HG03442 (cell line): Measurements from ENCODE around the gene DLGAP1.
"Not testable (repeated sequence)": the region's sequence is repeated elsewhere in the genome, so short reads cannot be mapped to it uniquely, and the experiment has no call there.

Experiments used
- ATAC-seq: cut with Tn5 transposase; IDR thresholded peaks from one replicate; pipeline ENCODE4 v1.9.1; 2021; ENCODE audit warnings: mild to moderate bottlenecking, moderate library complexity; ENCODE audit not compliant: unreplicated experiment

Gene DLGAP1

DNA sequence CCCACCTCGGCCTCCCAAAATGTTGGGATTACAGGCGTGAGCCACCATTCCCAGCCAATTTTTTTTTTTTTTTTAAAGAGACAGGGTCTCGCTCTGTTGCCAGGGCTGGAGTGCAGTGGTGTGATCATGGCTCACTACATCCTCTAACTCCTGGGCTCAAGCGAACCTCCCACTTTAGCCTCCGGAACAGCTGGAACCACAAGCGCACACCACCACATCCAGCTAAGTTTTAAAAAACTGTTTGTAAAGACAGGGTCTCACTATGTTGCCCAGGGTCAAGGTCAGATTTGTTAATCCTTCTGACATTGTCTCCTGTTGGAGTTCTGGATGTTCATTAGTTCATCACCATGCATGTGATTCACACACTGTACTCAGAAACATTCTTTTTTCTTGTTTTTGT lies 855.2 kb downstream of the DLGAP1 start:
- ATAC-seq: no peak

DNA sequence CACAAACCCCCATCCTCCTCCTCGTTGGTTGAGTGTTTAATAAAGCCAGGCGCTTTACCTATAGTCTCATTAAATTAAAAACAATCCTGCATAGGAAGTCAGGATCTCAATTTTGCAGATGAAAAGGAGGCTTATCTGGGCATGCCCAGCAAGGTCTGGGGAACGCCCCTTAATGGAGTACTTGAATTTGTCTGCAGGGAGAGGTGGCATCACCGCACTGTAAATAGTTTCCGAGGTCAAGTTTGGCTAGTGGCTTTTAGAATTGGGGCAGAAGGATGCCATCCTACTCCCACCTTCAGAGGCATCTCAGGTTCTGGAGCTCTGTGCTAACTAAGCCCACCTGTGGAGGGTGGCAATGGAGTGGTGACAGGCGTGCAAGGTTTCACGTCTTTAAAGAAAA lies 855.9 kb downstream of the DLGAP1 start:
- ATAC-seq: no peak

DNA sequence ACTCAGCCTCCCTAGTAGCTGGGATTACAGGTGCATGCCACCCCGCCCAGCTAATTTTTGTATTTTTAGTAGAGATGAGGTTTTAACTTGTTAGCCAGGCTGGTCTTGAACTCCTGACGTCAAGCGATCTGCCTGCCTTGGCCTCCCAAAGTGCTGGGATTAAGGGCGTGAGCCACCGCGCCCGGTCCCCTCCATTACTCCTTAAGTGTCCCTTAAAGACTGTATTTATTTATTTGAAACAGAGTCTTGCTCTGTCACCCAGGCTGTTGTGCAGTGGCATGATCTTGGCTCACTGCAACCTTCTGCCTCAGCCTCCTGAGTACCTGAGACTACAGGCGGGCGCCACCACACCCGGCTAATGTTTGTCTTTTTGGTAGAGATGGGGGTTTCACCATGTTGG lies 856.5 kb downstream of the DLGAP1 start:
- ATAC-seq: no peak

DNA sequence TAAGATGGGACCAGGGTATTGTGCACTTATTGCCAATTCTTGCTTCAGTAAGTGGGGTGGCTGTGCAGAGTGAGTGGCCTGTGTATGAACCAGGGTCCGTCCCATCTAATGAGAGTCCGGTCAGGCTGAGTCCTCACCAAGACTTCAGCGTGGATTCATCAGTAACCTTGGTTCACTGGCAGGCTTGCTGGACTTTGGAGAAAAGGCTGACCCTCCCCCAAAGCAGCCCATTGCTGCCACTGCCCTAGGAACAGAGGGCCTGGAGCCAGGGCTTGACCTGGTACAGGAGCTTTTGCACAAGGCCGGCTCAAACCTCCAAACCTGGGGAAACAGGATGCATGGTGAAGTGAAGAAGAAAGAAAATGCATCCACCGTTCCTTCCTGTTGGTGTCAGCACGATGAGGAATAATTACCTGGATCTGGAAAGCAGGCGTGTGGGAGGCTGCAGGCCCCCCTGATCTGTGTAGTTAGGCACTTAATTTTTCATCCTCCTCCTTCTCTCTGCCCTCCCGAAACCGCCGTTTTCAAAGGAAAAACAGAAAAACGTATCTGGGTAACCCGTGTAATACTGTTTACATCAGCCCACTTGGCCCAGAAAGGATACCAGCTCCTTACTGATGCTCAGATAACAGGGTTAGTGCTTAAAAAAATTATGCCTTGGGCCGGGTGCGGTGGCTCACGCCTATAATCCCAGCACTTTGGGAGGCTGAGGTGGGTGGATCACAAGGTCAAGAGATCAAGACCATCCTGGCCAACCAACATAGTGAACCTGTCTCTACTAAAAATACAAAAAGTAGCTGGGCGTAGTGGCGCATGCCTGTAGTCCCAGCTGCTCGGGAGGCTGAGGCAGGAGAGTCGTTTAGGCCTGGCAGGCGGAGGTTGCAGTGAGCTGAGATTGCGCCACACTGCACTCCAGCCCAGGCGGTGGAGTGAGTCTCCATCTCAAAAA lies 857.4 kb downstream of the DLGAP1 start:
- ATAC-seq: no peak

DNA sequence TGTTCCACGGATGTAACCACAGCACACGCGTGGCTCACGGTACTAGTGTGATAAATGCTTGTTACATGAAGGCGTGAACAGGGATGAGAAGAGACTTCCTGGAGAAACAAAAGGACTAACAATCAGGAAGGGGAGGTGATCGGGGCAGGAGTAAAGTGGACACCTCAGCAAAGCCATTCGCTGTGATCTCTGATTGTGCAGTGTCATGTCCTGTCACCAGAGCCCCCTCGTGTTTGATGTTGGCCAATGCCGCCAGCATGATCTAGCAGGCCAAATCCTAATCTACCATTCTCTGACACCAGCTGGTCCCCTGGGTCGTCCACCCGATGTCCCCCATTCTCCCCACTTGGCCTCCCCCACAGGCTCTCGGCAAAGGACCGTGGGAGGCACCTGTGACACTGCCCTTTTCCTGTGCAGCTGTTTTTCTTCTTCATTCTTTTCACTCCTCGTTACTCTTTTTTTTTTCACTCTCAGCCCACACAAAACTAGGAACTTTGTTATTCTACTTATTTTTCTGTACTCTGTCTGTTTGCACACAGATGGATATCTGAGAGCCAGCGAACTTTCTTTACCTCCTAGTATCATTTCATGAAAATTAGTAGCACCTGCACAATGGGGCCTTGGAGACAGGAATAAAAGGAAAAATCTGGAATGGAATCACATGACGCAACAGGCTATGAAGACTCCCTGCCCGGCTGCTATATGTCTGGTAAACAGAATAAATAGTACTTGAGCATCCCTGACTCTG lies 858.3 kb downstream of the DLGAP1 start:
- peak; percentile 29 for ATAC-seq

DNA sequence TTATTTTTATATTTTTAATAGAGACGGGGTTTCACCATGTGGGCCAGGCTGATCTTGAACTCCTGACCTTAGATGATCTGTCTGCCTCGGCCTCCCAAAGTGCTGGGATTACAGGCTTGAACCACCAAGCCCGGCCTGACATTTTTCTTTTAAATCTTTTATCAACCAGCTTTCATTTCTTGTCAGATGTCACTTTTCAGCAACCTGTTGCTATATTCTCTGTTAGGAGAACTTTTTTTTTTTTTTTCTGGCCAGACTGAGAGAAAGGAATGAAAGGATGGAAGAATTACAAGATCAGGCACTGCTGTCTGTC lies 858.8 kb downstream of the DLGAP1 start:
- no peak for ATAC-seq

DNA sequence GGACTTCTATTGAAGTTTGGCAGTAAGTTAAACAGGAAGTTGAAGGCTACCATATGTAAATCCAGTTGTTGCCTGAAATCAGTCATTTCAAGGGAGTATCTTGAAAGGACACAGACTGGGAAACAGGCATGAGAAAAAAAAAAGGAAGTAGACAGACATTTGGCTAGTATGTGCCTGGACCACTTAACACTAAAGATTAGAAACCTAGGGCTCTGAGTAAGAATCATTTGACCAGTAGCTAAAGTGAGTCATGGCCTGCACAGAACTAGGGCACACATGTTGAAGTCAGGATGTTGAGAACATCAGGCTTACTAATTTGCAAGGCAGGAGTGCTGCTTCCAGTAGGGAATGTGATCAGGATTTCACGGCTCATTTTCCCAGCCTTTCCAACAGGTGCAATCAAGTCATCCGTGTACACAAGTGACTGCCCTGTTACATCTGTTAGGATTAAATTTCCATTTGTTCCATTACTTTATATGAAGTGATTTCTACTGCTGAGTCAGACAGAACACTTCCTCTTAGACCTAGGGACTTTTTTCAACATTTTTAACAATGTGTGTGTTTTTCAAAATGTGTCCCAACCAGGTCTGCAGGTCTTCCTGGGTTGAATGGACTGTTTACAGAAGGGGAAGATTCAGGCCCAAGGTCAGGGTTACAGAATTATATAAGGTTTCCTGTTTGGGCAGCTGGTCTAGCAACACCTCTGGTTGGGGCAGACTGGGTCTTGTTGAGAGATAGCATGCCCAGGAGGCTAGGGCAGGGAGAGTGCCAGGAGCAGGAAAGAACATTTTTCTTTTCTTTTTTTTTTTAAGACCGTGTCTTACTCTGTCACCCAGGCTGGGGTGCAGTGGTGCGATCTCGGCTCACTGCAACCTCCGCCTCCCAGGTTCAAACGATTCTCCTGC lies 859.5 kb downstream of the DLGAP1 start:
- ATAC-seq: peak; percentile 63

DNA sequence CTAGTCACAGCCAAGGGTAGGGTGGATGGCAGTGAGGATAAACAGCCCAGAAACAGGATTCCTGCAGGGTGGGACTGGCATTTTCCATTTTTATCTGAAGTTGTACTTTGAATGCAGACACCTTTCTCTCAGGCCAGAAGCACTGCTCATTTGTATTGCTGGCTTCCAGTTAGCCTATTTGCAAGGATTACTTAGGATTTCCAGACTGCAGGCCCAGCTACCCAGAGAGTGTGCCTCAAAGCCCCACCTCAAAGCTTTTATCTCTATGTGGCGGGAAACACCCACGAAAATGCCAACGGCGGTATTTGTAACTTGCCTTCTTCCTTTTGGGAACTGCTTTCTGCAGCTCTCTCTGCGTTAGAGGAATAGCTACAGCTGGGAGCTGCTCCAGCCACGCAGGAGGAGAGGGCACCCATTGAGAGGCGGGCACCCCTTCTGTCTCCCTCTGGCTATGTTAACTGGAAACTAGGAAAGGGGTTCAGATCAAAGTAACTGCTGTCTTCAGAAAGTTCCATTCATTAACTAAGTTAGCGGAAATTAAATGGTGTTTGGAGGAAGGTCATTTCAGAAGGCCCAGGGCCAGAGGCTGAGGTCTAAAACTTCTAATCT lies 860.2 kb downstream of the DLGAP1 start:
- ATAC-seq: no peak

DNA sequence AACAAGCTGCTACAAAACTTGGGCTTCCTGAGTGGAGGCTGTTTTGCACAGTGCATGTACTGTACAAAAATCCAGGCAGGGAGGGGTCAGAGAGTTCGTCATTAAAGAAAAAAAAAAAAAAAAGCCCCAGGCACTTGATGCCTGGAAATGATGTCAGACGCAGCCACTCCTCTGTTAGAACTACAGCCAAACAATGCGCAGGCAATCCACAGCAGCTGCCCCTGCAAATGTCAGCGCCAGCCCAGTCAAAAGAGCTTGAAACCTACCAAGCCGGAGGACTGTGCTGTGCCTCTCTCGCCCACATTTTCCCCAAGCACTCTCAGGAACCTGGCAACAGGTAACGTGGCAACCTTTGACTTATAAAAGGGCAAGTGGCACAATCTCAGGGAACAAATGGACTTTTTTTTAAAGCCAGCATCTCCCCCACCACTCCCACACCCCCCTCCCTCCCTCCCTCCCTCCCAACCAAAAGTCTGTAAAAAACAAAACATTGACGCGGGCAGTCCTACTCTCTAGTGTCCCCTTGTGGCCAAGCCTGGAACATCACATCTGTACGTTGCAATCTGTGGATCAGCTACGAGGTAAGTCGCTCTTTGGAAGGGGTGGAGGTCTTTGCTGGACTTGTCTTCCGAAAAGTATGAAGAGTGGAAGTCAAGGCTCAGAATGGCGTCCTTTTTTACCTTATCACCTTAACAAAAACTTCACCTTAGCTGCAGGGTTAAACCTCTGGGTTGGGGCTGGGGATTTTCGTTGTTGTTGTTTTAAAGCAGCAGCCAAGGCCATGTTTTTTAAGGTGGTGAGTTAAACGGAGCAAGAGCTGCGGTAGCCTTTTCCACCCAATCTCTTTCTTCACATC lies 861.0 kb downstream of the DLGAP1 start:
- ATAC-seq: peak; percentile 57

DNA sequence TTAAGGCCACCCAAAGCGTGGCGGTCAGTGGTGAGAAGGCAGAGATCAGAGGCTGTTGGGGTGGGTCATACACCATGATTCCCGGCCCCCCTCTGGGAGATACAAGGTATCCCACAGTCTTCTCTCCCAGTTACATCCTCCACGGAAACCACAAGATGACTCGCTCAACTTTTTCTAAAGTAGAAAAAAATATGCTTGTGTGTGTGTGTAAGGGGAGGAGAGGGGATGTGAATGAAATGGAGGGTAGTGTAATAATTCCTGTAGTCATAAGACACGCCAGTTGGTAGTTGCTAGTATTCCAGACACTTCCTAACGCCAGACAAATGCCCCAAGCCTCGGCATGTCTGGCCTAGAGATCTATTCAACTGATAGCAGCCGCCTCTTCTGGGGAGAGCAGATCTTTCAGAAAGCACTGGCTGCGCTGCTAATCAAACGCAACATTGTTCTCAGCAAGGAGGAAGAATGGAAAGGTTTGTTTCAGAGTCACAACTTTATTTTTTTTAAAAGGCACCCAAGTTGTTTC lies 861.7 kb downstream of the DLGAP1 start:
- ATAC-seq: peak; percentile 4

DNA sequence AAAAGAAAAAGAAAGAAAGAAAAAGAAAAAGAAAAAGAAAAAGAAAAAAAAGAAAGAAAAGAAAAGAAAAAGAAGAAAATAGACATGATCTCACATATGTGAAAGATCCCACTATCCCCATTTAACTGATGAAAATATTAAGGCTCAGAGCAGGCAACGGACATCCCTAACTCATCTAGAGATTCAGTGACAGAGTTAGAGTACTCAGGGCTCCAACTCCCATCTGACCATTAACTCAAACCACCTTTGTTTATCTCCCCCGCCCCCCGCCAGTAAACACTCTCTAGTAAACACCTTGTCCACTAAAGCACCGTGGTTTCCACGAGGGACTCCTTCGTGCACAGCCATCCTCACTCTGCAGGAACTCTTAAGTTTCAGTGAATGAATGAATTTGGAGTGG lies 862.2 kb downstream of the DLGAP1 start:
- no peak for ATAC-seq

DNA sequence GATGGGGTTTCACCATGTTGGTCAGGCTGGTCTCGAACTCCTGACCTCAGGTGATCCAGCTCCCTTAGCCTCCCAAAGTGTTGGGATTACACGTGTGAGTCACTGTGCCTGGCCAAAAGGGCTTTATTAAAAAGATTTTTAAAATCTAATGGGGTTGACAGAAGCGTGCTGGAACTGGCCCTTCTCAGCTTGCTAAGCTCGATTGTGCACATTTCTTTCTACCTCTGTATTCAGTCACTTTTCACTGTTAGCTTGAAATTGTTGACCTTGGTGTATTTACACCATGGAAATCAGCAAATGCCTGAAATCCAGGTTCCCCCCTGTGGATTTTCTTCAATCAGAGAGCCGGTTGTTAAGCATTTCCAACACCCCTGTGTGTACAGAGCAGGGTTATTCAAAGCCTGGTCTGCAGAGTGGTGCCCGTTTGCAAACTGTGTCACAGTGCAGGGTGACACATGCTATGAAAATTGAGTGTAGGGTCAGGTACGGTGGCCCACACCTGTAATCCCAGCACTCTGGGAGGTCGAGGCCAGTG lies 864.9 kb downstream of the DLGAP1 start:
- no peak for ATAC-seq

DNA sequence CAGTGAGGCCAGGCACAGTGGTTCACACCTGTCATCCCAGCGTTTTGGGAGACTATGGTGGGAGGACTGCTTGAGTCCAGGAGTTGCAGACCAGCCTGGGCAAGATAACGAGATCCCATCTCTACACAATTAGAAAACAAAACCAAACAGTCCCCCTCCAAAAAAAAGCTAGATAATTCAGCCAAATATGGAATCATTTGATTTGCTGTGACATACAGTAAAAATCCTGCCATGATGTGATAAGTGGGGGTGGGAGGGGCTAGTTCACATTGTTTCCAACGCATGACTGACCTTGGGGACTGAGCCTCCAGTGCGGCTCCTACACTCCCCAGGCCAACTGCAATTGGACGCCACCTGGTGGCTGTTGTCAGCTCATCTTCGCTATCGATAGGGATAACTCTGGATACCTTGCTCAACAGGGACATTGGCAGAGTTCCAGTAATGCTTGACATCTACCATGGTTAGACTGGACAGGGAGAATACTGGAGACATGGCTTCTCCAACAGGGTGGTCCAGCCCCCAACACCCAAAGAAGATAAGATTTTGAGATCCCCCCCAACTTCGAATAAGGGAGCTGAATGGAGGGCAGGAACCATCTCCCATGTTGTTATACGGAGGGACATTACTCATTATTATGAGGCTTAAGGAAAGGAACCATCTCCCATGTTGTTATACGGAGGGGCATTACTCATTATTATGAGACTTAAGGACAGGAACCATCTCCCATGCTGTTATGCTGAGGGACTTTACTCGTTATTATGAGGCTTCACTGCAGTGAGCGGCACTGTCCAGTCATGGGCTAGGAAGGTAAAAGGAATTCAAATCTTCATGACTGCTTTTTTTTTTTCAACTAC lies 869.2 kb downstream of the DLGAP1 start:
- peak; percentile 30 for ATAC-seq

DNA sequence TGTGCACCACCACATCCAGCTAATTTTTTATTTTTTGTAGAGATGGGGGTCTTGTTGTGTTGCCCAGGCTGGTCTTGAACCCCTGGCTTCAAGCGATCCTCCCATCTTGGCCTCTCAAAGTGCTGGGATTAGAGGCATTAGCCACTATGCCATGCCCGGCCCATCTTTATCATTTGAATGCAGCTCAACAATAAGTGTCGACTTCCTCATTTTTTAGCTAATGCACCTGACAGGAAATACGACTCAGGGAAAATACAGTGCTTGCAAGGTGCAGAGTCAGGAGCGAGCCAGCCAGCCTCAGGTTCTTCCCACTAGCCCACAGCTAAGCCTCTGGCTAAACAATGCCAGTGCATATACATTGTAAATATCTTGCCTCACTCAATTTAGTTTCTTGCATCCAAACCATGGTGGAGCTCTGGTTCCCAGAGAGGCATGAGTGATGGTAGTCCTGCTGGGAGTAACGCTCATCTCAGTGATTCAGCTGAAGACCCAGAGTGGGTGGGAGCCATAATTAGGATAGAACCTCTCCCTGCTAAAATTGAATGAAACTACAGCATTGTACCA lies 870.1 kb downstream of the DLGAP1 start:
- ATAC-seq: no peak

DNA sequence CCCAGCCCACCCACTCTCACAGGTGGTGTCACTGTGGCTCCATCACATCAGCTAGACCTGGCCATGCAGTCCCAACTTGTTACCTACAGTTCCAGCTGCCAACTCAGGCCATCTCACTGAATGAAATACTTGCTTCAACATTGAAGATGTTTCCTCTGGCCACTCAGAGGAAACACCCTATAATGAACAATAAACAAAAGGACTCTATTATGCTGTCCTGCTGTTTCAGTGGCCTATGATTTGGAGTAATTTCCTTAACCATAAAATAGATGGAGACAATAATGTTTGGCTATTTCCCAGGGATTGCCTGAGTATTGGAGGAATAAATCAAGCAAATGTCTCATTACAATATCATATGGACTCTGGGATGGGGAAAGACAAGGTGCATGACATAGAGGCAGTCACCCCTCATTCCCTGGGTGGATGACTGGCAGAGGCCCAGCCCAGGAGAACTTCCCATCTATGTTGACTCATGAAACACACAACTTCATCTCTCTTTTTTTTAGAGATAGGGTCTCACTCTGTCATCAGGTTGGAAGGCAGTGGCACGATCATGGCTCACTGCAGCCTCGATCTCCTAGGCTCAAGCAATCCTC lies 870.7 kb downstream of the DLGAP1 start:
- ATAC-seq: no peak

DNA sequence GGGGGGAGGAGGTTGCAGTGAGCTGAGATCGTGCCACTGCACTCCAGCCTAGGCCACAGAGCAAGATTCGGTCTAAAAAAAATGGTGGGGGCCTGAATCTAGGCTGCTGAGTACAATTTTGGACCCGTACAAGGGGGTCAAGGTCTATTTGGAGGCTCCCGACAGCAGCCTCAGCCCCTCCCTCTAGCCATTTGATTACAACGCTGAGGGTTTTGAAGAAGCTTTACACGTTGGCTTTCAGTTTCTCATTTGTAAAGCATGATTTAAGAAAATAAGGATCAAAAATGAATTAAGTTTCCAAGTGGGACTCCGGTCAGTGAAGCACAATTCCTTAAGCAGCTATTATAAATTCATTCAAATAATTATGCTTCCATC lies 871.2 kb downstream of the DLGAP1 start:
- no peak for ATAC-seq

DNA sequence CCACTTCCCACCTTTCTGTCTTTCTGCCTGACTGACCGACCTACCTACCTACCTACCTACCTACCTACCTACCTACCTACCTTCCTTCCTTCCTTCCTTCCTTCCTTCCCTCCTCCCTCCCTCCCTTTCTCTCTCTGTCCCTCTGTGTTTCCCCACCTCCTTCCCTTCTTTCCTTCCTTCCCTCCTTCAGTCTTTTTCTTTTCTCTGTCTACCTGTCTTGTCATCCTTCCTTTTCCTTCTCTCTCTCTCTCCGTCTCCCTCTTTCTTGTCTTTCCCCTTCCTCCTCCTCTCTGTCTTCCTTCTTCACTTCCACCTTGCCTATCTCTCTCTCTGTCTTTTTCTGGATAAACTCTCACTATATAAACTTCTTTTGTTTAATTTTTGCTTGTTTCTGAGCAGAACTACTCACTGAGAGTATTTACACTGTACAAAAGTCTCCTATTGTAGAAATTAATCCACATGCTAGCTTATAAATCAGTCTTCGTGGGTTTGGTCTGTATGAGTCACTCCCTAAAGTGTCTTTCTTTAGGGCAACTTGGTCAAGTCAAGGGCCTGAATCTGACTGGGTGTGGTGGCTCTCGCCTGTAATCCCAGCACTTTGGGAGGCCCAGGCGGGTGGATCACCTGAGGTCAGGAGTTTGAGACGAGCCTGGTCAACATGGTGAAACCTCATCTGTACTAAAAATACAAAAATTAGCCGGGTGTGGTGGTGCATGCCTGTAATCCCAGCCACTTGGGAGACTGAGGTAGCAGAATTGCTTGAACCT lies 871.8 kb downstream of the DLGAP1 start:
- not testable (repeated sequence) for ATAC-seq
